Dedifferentiated amniotic fluid mesenchymal stem cell (primary cell): Measurements from ENCODE around the gene EGFL8.
"Not testable (repeated sequence)": the region's sequence is repeated elsewhere in the genome, so short reads cannot be mapped to it uniquely, and the experiment has no call there.

Experiments
- DNase-seq: peaks from one replicate; pipeline ENCODE4 v3.0.0-alpha.2; 2016; ENCODE audit errors: extremely low spot score

The EGFL8 gene

DNA sequence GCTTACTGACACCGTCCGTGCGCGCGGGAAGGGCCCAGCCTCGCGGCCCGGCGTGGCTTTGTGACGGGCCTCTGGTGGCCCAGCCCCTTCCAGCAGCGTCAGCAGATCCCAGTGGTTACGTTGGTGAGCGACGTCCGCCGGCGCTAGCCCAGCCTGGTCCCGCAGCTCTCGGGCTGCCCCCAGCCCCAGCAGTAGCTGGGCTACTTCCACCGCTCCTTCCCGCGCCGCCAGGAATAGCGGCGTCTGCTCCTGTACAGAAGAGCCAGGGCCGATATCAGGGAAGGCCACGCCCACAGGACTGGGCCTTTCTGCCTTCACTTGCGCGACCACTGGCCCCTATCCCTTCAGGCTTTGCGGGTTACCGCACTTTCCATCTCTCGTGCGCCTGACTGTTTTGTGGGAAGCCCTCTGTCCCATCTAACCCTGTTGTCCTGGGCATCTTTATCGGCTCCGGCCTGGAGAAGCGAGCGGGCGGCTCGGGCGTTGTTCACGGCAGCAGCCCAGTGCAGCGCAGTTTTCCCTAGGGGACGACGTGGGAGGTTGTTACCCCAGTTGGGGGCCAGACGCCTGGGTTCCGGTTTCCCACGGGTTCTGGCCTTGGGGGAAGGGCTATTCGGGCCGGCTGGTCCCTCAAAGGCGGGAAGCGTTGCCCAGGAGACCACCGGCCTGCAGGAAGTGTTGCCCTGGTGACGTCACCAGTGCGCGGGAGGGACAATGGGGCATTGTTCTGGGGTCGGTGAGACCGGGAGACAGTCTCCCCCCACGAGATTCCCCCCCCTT lies 31.7 kb downstream of the EGFL8 start:
- DNase-seq, result peak; percentile 31

DNA sequence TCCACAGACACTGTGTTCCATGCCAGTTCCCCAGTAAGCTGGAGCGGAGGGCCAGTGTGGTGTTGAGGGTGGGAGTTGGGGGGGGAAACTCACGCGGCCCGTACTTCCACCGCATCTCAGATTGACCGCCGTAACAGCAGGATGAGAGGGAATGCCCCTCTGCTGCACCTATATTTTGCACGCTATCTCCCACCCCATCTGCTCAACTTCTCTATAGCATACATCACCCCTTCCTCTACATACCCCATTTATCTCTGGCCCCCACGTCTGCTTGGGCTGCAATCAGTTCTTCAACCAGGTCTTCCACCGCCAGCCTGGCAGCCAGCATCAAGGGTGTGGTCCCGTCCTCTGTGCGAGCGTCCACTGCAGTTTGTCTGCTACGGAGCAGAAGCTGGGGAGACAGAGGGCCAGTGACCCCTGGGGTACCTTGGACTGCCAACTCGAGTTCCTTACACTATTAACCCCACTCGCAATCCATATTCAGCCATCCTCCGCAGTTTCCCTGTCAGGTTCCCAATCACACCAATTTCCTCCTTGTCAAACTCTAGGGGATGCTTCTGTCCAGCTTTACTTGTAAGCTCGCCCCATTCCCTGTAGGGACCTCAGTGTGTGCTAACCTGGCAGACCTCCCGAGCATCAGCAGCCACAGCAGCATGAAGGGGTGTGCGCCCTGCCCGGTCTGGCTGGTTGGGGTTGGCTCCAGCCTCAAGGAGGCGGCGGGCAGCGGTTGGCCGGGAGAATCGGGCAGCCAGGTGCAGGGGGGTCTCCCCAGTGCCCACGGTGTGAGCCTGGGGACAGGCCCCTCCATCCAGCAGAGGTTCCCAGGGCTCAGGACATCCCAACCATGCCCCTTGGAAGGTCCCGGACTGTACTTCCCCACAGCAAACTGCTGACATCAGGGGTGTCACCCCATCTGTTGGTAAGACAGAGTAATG lies 32.6 kb downstream of the EGFL8 start:
- no peak for DNase-seq

DNA sequence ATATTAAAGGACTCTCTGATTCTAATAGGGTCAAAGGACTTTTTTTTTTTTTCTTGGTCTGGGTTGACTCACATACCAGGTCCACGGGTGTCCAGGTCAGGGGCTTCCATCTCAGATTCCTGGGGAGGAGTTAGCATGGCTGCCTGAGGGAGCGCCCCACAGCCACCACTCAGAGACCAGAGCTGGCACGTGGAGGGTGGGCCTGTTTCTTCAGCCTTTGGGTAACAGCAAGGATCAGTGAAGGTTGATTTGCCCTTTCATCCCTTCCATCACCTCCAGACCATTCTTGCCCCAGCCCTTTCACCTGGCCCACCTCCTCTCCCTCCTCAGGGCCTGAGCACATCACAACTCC lies 33.9 kb downstream of the EGFL8 start:
- no peak for DNase-seq

GRCh38 chr6:32198866-32199265 lies 34.5 kb downstream of the EGFL8 start:
- DNase-seq, result no peak

DNA sequence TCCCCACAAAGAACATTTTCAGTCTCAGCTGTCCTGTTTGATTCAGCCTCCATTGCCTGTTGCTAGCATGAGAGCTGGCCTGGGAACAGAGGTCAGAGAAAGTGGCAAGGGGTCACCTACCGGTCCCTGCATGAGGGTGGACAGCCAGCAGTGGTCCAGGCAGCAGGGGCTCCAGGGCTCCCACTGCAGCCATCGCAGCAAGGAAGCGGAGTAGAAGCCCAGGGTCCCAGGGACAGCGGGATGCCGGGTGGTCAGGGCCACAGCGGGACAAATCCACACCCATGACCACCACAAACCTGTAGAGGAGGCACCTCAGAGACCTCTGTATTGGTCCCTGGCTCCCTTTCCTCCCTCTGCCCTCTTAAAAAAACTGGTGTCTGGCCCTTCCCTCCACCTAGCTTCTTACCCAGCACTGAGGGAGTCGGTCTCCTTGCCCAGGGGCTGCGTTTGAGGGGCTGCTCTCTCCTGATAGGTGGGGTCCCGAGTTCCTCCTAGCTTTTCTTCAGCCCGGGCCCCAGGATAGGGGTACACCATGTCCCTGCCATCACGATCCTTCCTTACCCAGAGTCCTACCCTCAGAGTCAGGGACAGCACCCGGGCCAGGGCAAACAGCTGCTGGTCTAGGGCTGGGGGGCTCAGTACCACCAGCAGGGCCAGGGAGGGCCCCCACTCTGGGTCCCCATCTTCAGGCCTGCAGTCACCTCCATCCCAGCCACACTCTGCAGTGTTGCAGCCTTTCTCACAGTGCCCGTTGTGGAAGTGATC lies 36.5 kb downstream of the EGFL8 start:
- no peak for DNase-seq

DNA sequence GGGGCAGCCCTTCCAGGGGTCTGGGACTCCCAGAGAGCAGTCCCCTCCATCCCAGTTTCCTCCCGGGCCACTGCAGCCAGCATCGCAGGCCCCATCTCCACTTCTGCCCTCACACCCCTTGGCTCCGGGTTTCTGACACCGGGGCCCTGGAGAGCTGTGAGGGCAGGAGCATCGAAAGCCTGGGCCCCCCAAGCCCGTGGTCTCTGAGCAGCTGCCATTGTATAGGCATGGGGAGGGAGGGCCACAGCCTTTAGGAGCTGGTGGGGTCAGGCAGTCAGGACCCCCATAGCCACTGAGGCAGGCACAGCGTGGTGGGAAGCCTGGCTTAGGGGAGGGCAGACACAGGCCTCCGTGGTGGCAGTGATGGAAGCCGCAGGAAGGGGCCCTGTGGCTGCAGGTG lies 37.8 kb downstream of the EGFL8 start:
- DNase-seq, result no peak

DNA sequence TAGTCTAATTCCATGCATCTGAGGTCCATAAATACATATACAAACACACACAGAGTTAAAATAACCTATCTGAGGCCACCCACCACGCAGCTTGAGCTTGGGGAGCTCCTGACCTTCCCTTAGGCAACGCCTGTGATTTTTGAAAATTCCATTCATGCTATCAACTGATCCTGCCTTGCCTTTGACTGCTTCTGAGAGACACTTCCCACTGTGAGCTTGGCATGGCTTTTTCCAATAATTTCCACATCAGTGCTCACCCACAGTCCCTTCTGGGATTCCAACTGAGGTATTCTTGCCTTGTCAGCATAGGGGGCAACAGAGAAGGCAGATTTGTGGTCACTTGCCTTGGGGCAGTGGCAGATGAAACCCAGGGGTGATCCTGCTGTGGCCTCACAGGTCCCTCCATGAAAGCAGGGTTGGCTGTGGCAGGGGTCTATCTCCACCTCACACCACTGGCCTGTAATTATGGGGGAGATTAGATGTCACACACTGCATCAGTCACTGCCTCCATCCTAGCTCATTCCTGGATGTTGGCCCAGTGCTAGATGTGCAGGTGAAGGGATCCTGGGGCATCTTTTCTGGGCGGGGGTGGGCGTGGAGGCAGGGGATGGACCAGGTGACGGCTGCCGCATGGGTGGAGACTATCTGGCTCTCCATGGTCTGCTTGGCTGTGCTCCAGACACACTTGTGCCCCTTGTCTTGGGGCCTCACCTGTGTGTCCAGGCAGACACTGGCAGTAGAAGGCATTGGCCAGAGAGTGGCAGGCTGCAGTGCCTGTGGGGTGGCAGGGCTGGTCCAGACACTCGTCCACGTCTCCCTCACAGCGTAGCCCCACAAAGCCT lies 39.3 kb downstream of the EGFL8 start:
- DNase-seq, result no peak

DNA sequence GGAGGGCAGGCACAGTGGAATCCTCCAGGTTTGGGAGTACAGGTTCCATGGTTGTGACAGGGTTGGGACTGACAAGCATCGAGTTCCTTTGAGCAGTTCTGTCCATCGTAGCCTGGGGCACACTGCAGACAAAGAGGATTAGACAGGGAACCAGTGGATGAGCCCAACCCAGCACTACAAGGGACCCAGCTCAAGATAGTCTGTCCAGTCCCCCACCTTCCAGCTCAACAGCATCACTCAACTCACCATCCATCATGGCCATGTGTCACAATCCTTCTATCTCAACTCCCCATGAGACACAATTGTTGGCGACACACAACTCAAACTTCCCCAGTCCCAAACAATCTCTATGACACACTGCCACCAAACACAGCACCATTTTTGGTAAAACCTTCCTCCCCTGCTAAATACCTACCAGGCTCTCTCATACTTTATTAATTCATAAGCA lies 39.9 kb downstream of the EGFL8 start:
- no peak for DNase-seq

- DNase-seq, result no peak
Observed at GRCh38 chr6:32208996-32209395, 44.6 kb downstream of the EGFL8 start.

DNA sequence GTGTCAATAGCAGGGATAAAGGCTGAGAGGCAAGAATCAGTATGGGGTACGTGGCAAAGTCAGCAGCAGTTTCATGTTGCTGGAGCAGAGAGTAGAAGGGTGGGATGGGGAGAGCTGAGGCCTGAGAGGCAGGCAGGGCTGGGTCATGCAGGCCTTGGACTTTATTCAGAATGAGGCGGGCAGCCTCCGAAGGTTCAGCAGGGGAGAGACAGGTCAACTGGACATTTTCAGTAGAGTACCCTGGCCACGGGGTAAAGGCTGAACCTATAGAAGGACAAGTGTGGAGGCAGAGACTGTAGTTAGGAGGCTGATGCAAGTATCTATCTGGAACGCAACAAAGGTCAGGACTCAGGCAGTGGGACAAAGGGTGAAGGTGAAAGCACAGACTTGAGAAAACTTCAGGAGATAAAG lies 45.8 kb downstream of the EGFL8 start:
- no peak for DNase-seq

DNA sequence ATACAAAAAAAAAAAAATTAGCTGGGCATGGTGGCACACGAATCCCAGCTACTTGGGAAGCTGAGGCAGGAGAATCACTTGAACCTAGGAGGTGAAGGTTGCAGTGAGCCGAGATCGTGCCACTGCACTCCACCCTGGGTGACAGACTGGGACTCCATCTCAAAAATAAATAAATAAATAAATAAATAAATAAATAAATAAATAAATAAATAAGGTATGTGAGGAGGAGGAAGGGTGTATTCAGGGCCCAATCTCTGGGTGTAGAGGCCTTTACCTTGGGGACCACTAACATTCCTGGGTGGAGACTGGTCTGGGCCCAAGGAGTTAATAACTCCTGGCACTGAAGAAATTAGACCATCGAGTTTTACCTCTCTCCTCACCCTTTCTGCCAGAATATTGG lies 47.0 kb downstream of the EGFL8 start:
- not testable (repeated sequence) for DNase-seq

DNA sequence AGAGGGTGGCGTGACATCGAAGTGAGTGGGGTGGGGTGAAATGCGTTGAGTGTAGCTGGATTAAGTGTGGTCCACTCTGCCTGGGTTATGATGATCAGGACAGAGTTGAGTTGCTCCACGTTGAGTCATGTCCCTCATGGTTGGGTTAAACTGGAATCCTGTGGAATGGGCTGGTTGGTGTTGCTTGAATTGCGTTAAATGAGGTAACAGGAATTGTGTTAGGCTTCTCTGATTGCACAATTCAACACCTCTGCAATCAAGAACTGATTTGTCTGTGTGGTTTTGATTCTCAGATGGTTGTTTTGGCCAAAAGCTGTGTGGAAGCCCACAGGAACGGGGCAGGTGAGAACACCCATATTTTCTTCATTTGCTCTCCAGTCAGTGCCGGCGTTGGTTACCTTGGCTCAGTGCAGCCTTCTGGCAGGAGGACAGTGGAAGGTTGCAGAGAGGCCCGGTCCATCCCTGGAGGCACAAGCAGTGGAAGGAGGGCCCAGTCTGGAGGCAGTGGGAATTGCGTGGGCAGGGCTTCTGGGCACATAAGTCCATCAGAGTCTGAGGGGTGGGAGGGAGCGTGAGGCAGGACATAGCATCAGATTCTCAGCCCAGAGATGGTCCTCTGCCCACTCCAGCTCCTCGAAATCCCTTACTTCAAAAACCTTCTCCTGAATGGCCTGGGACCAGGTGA lies 47.8 kb downstream of the EGFL8 start:
- DNase-seq, result no peak

GRCh38 chr6:32213649-32214048 lies 49.3 kb downstream of the EGFL8 start:
- no peak for DNase-seq

DNA sequence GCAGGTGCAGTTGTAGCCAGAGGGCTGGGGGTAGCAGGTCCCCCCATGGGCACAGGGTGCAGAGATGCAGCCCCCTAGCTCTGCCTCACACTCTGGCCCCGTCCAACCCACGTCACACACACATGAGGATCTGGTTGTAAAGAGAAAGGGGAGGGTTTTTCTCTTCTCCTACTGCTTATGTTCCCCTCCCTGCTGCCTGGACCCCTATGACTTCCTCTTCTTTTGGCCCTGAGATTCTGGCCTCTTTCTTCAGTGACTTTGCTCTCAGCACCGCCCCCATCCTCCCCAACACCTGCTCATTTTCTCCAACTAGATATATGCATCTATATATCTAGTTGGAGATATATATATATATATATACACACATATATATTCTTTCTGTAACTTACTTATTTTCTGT lies 49.7 kb downstream of the EGFL8 start:
- no peak for DNase-seq

- no peak for DNase-seq
Observed at GRCh38 chr6:32215617-32216016, 51.2 kb downstream of the EGFL8 start.

DNA sequence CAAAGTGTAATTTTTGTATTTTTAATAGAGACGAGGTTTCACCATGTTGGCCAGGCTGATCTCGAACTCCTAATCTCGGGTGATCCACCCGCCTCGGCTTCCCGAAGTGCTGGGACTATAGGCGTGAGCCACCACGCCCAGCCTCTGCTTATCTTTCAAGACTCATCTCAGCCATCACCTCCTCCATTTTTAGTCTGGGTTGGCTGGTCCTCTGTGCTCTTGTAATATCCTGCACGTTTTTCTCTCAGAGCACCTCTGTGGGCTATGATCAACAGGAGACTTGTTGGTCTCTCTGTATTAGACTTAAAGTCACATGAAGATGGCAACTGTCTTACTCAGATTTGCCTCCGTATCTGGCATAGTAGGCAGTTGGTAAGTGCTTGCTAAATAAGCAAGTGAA lies 51.9 kb downstream of the EGFL8 start:
- DNase-seq, result no peak

DNA sequence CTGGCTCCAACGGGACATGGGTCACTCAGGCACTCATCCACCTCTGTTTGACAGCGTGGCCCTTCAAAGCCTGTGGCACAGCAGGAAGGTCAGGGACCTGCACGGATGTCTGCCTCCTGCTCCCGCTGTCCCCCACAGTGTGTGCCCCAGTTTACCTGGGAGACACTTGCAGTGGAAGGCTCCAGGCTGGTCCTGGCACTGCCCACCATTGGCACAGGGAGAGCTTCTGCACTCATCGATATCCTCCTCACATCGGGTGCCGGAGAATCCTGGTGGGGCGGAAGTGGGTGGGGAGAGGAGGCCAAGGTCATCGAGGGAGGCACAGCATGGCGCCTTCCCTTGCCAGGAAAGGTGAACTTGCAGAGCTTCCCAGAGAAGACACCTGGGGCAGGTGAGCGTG lies 52.6 kb downstream of the EGFL8 start:
- no peak for DNase-seq
